IMR-90 (cell line): ENCODE measurements around the gene DNPH1. TPM values are rescaled to one million over a fixed set of nuclear protein-coding genes. Genes with fewer than 3 reads are reported as not detected.

Source experiments
- ATAC-seq: fragments of 200-7000 bp; cut with Tn5 transposase; 2 replicates; pipeline ENCODE4 v1.9.1; 2020; ENCODE audit warnings: low read depth, mild to moderate bottlenecking, moderate library complexity
- BruUV-seq: library from RNA; stranded (reverse); fragments of 400-500 nt; replicated peaks from 2 replicates; lab custom pipeline; 2021; lab: Mats Ljungman, UMichigan
- CTCF ChIA-PET: fragments of 300-600 bp; formaldehyde crosslinking; extraction: SDS; loops from one replicate; lab custom pipeline; 2021; ENCODE audit warnings: antibody characterized with exemption; lab: Yijun Ruan, JAX
- POLR2A ChIA-PET: fragments of 300-600 bp; sonication (Branson Sonifier 250); formaldehyde crosslinking; loops from one replicate; lab custom pipeline; 2022; ENCODE audit warnings: antibody characterized with exemption; ENCODE audit not compliant: unreplicated experiment; lab: Charles Lee
- DNase-seq: peaks from one replicate; pipeline ENCODE4 v3.0.0; 2013
- H2AFZ ChIP-seq: replicated peaks from 2 replicates; pipeline ENCODE3; 2013; ENCODE audit warnings: low read length, mild to moderate bottlenecking; ENCODE audit not compliant: poor library complexity
- H2AK5ac ChIP-seq: 2 replicates; pipeline ENCODE4 v1.6.1; 2013; ENCODE audit warnings: low read depth, low read length, inconsistent platforms
- H2AK9ac ChIP-seq: replicated peaks from 2 replicates; pipeline ENCODE3; 2013; ENCODE audit warnings: mild to moderate bottlenecking, low read depth, low read length, moderate library complexity; ENCODE audit not compliant: poor library complexity
- H2BK120ac ChIP-seq: 2 replicates; pipeline ENCODE4 v1.6.1; 2013; ENCODE audit warnings: low read depth, low read length, inconsistent platforms
- H2BK15ac ChIP-seq: 3 replicates; pipeline ENCODE4 v1.6.1; 2013; ENCODE audit warnings: low read depth, low read length, inconsistent platforms
- H2BK20ac ChIP-seq: 2 replicates; pipeline ENCODE4 v1.6.1; 2013; ENCODE audit warnings: low read depth, mild to moderate bottlenecking, inconsistent platforms, low read length, moderate library complexity
- H2BK5ac ChIP-seq: 2 replicates; pipeline ENCODE4 v1.6.1; 2013; ENCODE audit warnings: mild to moderate bottlenecking, low read depth, low read length, inconsistent platforms; ENCODE audit not compliant: poor library complexity, severe bottlenecking
- H3K14ac ChIP-seq: replicated peaks from 2 replicates; pipeline ENCODE4 v1.6.1; 2013; ENCODE audit warnings: low read depth, low read length, inconsistent platforms
- H3K18ac ChIP-seq: 2 replicates; pipeline ENCODE4 v1.6.1; 2013; ENCODE audit warnings: low read depth, low read length, control low read depth
- H3K23ac ChIP-seq: 2 replicates; pipeline ENCODE4 v1.6.1; 2013; ENCODE audit warnings: low read depth, low read length, inconsistent platforms
- H3K27ac ChIP-seq: 2 replicates; pipeline ENCODE4 v1.5.1; 2013; ENCODE audit warnings: mild to moderate bottlenecking, control low read depth, low read length; ENCODE audit not compliant: insufficient read depth
- H3K27me3 ChIP-seq: 2 replicates; pipeline ENCODE4 v1.6.1; 2013; ENCODE audit warnings: low read length; ENCODE audit not compliant: control insufficient read depth, insufficient read depth
- H3K36me3 ChIP-seq: 2 replicates; pipeline ENCODE4 v1.6.1; 2013; ENCODE audit warnings: low read length, mixed read lengths; ENCODE audit not compliant: control insufficient read depth, insufficient read depth
- H3K4ac ChIP-seq: 2 replicates; pipeline ENCODE4 v1.6.1; 2013; ENCODE audit warnings: low read depth, low read length, inconsistent platforms
- H3K4me1 ChIP-seq: 2 replicates; pipeline ENCODE4 v1.6.1; 2013; ENCODE audit warnings: low read length, mixed read lengths; ENCODE audit not compliant: control insufficient read depth, insufficient read depth
- H3K4me2 ChIP-seq: 2 replicates; pipeline ENCODE4 v1.6.1; 2013; ENCODE audit warnings: low read depth, mild to moderate bottlenecking, control low read depth, low read length, moderate library complexity
- H3K4me3 ChIP-seq: 2 replicates; pipeline ENCODE4 v1.5.1; 2013; ENCODE audit warnings: low read depth, mild to moderate bottlenecking, control low read depth, low read length, moderate library complexity; ENCODE audit not compliant: insufficient read depth
- H3K56ac ChIP-seq: 2 replicates; pipeline ENCODE4 v1.6.1; 2013; ENCODE audit warnings: low read length, inconsistent platforms; ENCODE audit not compliant: insufficient read depth; ENCODE audit errors: extremely low read depth
- H3K79me1 ChIP-seq, 2 experiments: 2 replicates each; pipeline ENCODE4 v1.6.1; 2013; ENCODE audit warnings: low read length in 2 of 2, inconsistent platforms in 1 of 2, low read depth in 1 of 2
- H3K9ac ChIP-seq: 2 replicates; pipeline ENCODE4 v1.6.1; 2013; ENCODE audit warnings: low read depth, low read length, control low read depth
- H3K9me1 ChIP-seq: 2 replicates; pipeline ENCODE4 v1.6.1; 2013; ENCODE audit warnings: low read length, inconsistent platforms; ENCODE audit not compliant: insufficient read depth
- H3K9me3 ChIP-seq: 2 replicates; pipeline ENCODE4 v1.6.1; 2013; ENCODE audit warnings: low read length; ENCODE audit not compliant: control insufficient read depth, insufficient read depth
- H4K20me1 ChIP-seq: 2 replicates; pipeline ENCODE4 v1.6.1; 2013; ENCODE audit warnings: low read length, inconsistent platforms; ENCODE audit not compliant: insufficient read depth
- H4K5ac ChIP-seq: 2 replicates; pipeline ENCODE4 v1.6.1; 2013; ENCODE audit warnings: mild to moderate bottlenecking, low read depth, low read length, control low read depth
- H4K8ac ChIP-seq, 2 experiments: 2 replicates each; pipeline ENCODE4 v1.6.1; 2013; ENCODE audit warnings: low read depth in 2 of 2, low read length in 2 of 2, control low read depth in 1 of 2, inconsistent platforms in 1 of 2
- H4K91ac ChIP-seq: 2 replicates; pipeline ENCODE4 v1.6.1; 2013; ENCODE audit warnings: low read depth, low read length, inconsistent platforms; ENCODE audit not compliant: insufficient read depth
- BHLHE40 ChIP-seq: fragments of 150-350 bp; IDR thresholded peaks from 2 replicates; pipeline ENCODE4 v1.6.1; 2016; ENCODE audit warnings: mild to moderate bottlenecking, low read depth, low read length
- CEBPB ChIP-seq: IDR thresholded peaks from 2 replicates; pipeline ENCODE4 v1.6.1; 2012; ENCODE audit warnings: low read depth, low read length, improper control_type of control experiment
- CHD1 ChIP-seq: IDR thresholded peaks from 2 replicates; pipeline ENCODE4 v1.6.1; 2012; ENCODE audit warnings: low read depth, low read length, improper control_type of control experiment
- FOS ChIP-seq: fragments of 150-350 bp; IDR thresholded peaks from 2 replicates; pipeline ENCODE4 v1.6.1; 2016; ENCODE audit warnings: low read depth, low read length
- MAFK ChIP-seq: IDR thresholded peaks from 2 replicates; pipeline ENCODE4 v1.6.1; 2012; ENCODE audit warnings: low read depth, low read length, improper control_type of control experiment
- NFE2L2 ChIP-seq: fragments of 150-350 bp; IDR thresholded peaks from 2 replicates; pipeline ENCODE4 v1.6.1; 2016; ENCODE audit warnings: low read depth, mild to moderate bottlenecking, low read length
- POLR2A ChIP-seq: IDR thresholded peaks from 2 replicates; pipeline ENCODE4 v1.6.1; 2012; ENCODE audit warnings: mild to moderate bottlenecking, low read depth, low read length
- RFX5 ChIP-seq: IDR thresholded peaks from 2 replicates; pipeline ENCODE4 v1.8.0; 2012; ENCODE audit warnings: low read depth, mild to moderate bottlenecking, low read length, moderate library complexity
- SMC3 ChIP-seq: fragments of 150-350 bp; IDR thresholded peaks from 2 replicates; pipeline ENCODE4 v1.6.1; 2016; ENCODE audit warnings: low read depth, mild to moderate bottlenecking, antibody characterized with exemption, low read length, moderate library complexity
- WGBS, 2 experiments: methylation state at CpG; one replicate each; pipeline versions ENCODE4 v1.1.5 to v1.1.7; 2013; ENCODE audit warnings: missing lambda C conversion rate in 2 of 2; ENCODE audit not compliant: insufficient read length in 1 of 2; ENCODE audit errors: extremely low coverage in 2 of 2; 5-methylcytosine and 5-hydroxymethylcytosine counted together
- dilution Hi-C: fragments of 300-500 bp; cut with HindIII; formaldehyde crosslinking; loops from one replicate; pipeline ENCODE4 v1.14.3; 2018; ENCODE audit warnings: low sequenced_read_pairs; ENCODE audit not compliant: unreplicated experiment
- in situ Hi-C: fragments of 300-500 bp; cut with MboI; formaldehyde crosslinking; loops from 3 replicates; pipeline ENCODE4 v1.14.3; 2019; ENCODE audit warnings: low sequenced_read_pairs, inconsistent platforms, mixed read lengths
- intact Hi-C: fragments of 100-400 bp; cut with micrococcal nuclease; formaldehyde crosslinking; loops from 2 replicates; pipeline ENCODE4 v1.10.0; 2022
- polyA plus RNA-seq, 3 experiments: library from polyadenylated mRNA; depleted of rRNA; stranded (reverse); fragments of >200 nt; gene quantifications; 2 replicates each; pipeline ENCODE4 v1.2.3, GENCODE V29; 2012; ENCODE audit warnings: low replicate concordance in 1 of 3
- total RNA-seq: library from RNA; depleted of rRNA; stranded (reverse); fragments of >200 nt; gene quantifications from 2 replicates; pipeline ENCODE4 v1.2.3, GENCODE V29; 2012
- TF ChIP-seq, protein P1 (sequence below): fragments of 150-350 bp; IDR thresholded peaks from 2 replicates; pipeline ENCODE4 v1.6.1; 2016; ENCODE audit warnings: low read depth, mild to moderate bottlenecking, low read length, moderate library complexity, borderline replicate concordance

The DNPH1 gene
- total and polyA plus RNA-seq, 2 of the 4 experiments (the other 2 are of a cell fraction) = 19.0 to 47.8 TPM

- TF ChIP-seq, protein P1, sequence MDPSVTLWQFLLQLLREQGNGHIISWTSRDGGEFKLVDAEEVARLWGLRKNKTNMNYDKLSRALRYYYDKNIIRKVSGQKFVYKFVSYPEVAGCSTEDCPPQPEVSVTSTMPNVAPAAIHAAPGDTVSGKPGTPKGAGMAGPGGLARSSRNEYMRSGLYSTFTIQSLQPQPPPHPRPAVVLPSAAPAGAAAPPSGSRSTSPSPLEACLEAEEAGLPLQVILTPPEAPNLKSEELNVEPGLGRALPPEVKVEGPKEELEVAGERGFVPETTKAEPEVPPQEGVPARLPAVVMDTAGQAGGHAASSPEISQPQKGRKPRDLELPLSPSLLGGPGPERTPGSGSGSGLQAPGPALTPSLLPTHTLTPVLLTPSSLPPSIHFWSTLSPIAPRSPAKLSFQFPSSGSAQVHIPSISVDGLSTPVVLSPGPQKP = no peak
These were observed 45.8 kb upstream of the DNPH1 start (continued) for GRCh38 chr6:43274916-43275597.

DNA sequence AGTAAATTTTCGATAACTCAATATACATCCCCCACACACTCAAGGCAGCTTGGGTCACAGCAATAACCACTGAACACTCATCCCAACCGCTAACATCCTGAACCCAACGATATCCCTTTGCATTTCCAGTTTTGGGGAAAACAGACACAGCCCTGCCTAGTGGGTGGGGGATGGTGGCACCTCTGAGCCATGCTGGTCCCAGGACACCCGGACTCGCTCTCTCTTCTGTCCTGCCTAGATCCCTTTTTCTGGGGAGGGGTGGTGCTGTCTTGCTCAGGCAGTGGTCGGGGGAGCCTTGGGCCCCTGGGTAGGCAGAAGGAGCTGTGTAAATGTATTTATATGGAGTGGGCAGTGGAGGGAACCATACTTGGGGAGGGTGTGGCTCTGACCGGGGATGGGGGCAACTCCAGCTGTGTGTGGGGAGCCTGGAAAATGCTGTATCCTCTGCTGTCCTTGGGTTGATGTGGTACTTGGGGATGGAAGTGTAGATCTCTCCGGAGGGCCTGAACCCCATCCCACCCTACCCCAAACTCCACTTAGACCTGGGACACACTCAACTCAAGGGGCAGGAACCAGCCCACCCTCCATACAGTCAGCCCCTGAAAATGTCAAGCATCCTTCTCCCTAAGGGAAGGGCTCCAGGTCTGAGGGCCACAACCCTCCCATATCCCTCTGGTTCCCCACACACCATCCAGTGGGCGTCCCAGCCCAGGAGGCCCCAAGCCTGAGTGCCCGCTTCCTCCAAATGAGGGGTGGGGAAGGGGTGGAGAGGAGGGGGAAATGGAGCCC lies 45.0 kb upstream of the DNPH1 start:
- peaks cover 55% of the 10 kb centered on the region for H3K27me3 ChIP-seq
- DNase-seq (no peak), ATAC-seq (no peak)
- no peaks in the 10 kb centered on the region; the same call in 1 of the 2 replicates for H4K20me1 ChIP-seq
- no peak overlapping the region for H3K27ac ChIP-seq
- H3K4me3 ChIP-seq = no peak overlapping the region
- ChIA-PET CTCF (no interaction called here), POLR2A (no interaction called here)
- no peak overlapping the region for H4K5ac ChIP-seq
- H2BK15ac ChIP-seq = no peak overlapping the region
- peaks cover 6% of the 10 kb centered on the region; the same call in 1 of the 2 replicates for H3K9me1 ChIP-seq
- WGBS, 2 experiments = no CpG with 5 or more reads among the region's 10 CpGs
- in situ Hi-C loops = no loop called here
- no peak overlapping the region for H3K18ac ChIP-seq
- dilution Hi-C loops = no loop called here
- H3K4me2 ChIP-seq = no peak overlapping the region
- H3K14ac ChIP-seq = no peak overlapping the region
- no peak for TF ChIP-seq POLR2A
- TF ChIP-seq CHD1 = no peak
- no peak for TF ChIP-seq FOS
- TF ChIP-seq SMC3 = no peak
- TF ChIP-seq MAFK = no peak
- no peak for TF ChIP-seq NFE2L2
- no peak for TF ChIP-seq BHLHE40
- TF ChIP-seq RFX5 = no peak
- no peak for TF ChIP-seq CEBPB
- H2BK20ac ChIP-seq = no peak overlapping the region
- H2AK5ac ChIP-seq = no peak overlapping the region
- H2AFZ ChIP-seq = no peak overlapping the region
- peaks cover 10% of the 10 kb centered on the region for H3K4me1 ChIP-seq
- no peak overlapping the region for H3K4ac ChIP-seq
- no peak overlapping the region for H2BK120ac ChIP-seq
- BruUV-seq = no TSS peak
- H4K8ac ChIP-seq = no peak overlapping the region
- H3K9me3 ChIP-seq = no peaks in the 10 kb centered on the region
- no peak overlapping the region for H2AK9ac ChIP-seq
- no peaks in the 10 kb centered on the region for H3K79me1 ChIP-seq
- no peak overlapping the region for H3K9ac ChIP-seq
- H3K23ac ChIP-seq = no peak overlapping the region
- no peaks in the 10 kb centered on the region for H3K36me3 ChIP-seq
- no peak overlapping the region for H4K91ac ChIP-seq
- intact Hi-C loops = no loop called here
- H2BK5ac ChIP-seq = no peak overlapping the region
- no peak overlapping the region for H3K56ac ChIP-seq
